ENCODE data around the gene CHCHD3. TPM values are rescaled to one million over a fixed set of nuclear protein-coding genes. Genes with fewer than 3 reads are reported as not detected.

CHCHD3 gene
- total RNA-seq, 2 experiments from 2014 or later: 83.5 to 83.8 TPM

DNA sequence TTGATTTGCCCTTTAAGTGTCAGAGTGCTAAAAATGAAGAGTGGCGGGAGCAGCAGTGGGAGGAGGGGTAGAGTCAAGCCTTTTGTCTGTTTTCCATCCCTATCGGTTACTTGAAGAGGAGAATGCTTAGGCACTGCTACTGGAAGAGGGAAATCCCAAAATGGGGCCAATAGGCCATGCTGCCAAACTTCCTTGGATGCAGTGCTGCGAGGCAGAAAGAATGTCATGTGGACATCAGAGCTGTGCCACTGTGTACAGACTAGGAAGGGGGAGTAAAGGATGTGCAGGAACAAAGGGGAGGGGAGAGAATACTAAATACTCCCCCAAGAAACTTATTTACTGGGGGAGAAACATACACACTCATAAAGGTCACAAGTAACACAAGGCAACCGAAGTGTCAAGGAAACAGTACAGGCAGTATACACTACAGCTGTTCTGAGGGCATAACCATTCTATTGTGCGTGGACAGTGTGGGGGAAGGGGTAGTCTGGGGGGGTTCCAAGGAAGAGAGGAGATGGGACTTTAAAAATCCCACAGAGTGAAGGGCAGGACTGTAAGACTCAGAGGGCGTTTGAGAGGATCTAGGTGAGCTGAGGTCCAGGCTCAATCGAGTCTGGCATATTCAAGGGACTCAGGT is 276.9 kb downstream of the CHCHD3 start:
- H3K4me2 ChIP-seq (ENCODE audit: low read length): no peak overlapping the region
- ChIA-PET CTCF (ENCODE audit: unreplicated experiment) (no interaction called here), POLR2A (interaction anchor here (1.1 kb wide), 2 partner anchors 27 to 28 kb away, joined by 3 to 4 read pairs; no protein-coding TSS in a partner anchor)
- H4K20me1 ChIP-seq (ENCODE audit: insufficient read depth, low read length): no peaks in the 10 kb centered on the region
- H3K9me3 ChIP-seq (ENCODE audit: low read length): no peaks in the 10 kb centered on the region
- BruUV-seq (replicated peaks): no TSS peak
- H3K27ac ChIP-seq (ENCODE audit: low read depth, low read length, poor library complexity, severe bottlenecking): no peak overlapping the region
- H3K36me3 ChIP-seq (ENCODE audit: insufficient read depth, low read length): no peaks in the 10 kb centered on the region
- H3K4me1 ChIP-seq (ENCODE audit: insufficient read depth, low read length, poor library complexity, severe bottlenecking): no peaks in the 10 kb centered on the region
- no peaks in the 10 kb centered on the region for H3K79me2 ChIP-seq (ENCODE audit: insufficient read depth, low read depth, low read length)
- DNase-seq (ENCODE audit: low spot score): no peak
- no peak overlapping the region for H2AFZ ChIP-seq (ENCODE audit: low read length)
- TF ChIP-seq EZH2phosphoT487 (IDR thresholded peaks at IDR 0.05; ENCODE audit: borderline replicate concordance, low read depth, low read length) (no peak), CTCF (conservative IDR thresholded peaks at IDR 0.05; ENCODE audit: low read length) (no peak)
- H3K9me2 ChIP-seq (ENCODE audit: insufficient read depth, low read length): no peaks in the 10 kb centered on the region
- intact Hi-C loops (cut with micrococcal nuclease; ENCODE audit: unreplicated experiment): no loop called here
- H3K4me3 ChIP-seq (ENCODE audit: low read depth, low read length, poor library complexity, severe bottlenecking): no peak overlapping the region

GRCh38 chr7:132800522-132800921 is 281.4 kb downstream of the CHCHD3 start:
- H3K9me3 ChIP-seq (ENCODE audit: low read length): no peaks in the 10 kb centered on the region
- no peak overlapping the region for H2AFZ ChIP-seq (ENCODE audit: low read length)
- peaks cover 8% of the 10 kb centered on the region; the same call in 1 of the 2 replicates for H3K36me3 ChIP-seq (ENCODE audit: insufficient read depth, low read length)
- no peaks in the 10 kb centered on the region for H4K20me1 ChIP-seq (ENCODE audit: insufficient read depth, low read length)
- H3K4me1 ChIP-seq (ENCODE audit: insufficient read depth, low read length, poor library complexity, severe bottlenecking): no peaks in the 10 kb centered on the region
- no peak overlapping the region for H3K27ac ChIP-seq (ENCODE audit: low read depth, low read length, poor library complexity, severe bottlenecking)
- no peak for DNase-seq (ENCODE audit: low spot score)
- no peak overlapping the region for H3K4me2 ChIP-seq (ENCODE audit: low read length)
- H3K4me3 ChIP-seq (ENCODE audit: low read depth, low read length, poor library complexity, severe bottlenecking): no peak overlapping the region
- no peaks in the 10 kb centered on the region for H3K79me2 ChIP-seq (ENCODE audit: insufficient read depth, low read depth, low read length)
- ChIA-PET CTCF (ENCODE audit: unreplicated experiment) (no interaction called here), POLR2A (interaction anchor here (0.6 to 1.3 kb wide), 2 partner anchors 29 to 106 kb away, joined by 3 to 5 read pairs; no protein-coding TSS in a partner anchor)
- intact Hi-C loops (cut with micrococcal nuclease; ENCODE audit: unreplicated experiment): no loop called here
- no peaks in the 10 kb centered on the region for H3K9me2 ChIP-seq (ENCODE audit: insufficient read depth, low read length)
- no TSS peak for BruUV-seq (replicated peaks)
- no peak for TF ChIP-seq CTCF (conservative IDR thresholded peaks at IDR 0.05; ENCODE audit: low read length)
- TF ChIP-seq EZH2phosphoT487 (IDR thresholded peaks at IDR 0.05; ENCODE audit: borderline replicate concordance, low read depth, low read length): no peak

GRCh38 chr7:132799081-132799413 is 282.8 kb downstream of the CHCHD3 start:
- no peak for DNase-seq (ENCODE audit: low spot score)
- Histone ChIP-seq H2AFZ (ENCODE audit: low read length) (no peak overlapping the region), H3K9me3 (ENCODE audit: low read length) (no peaks in the 10 kb centered on the region), H3K4me3 (ENCODE audit: low read depth, low read length, poor library complexity, severe bottlenecking) (no peak overlapping the region), H4K20me1 (ENCODE audit: insufficient read depth, low read length) (no peaks in the 10 kb centered on the region), H3K4me2 (ENCODE audit: low read length) (no peak overlapping the region), H3K79me2 (ENCODE audit: insufficient read depth, low read depth, low read length) (no peaks in the 10 kb centered on the region), H3K36me3 (ENCODE audit: insufficient read depth, low read length) (peaks cover 8% of the 10 kb centered on the region; the same call in 1 of the 2 replicates), H3K4me1 (ENCODE audit: insufficient read depth, low read length, poor library complexity, severe bottlenecking) (no peaks in the 10 kb centered on the region), H3K27ac (ENCODE audit: low read depth, low read length, poor library complexity, severe bottlenecking) (no peak overlapping the region), H3K9me2 (ENCODE audit: insufficient read depth, low read length) (no peaks in the 10 kb centered on the region)
- ChIA-PET POLR2A (interaction anchor here (0.7 kb wide), 1 partner anchor 66 kb away, joined by 3 read pairs; no protein-coding TSS in a partner anchor), CTCF (ENCODE audit: unreplicated experiment) (interaction anchor here (1.0 kb wide), 1 partner anchor 139 kb away, joined by 3 read pairs; no protein-coding TSS in a partner anchor)
- TF ChIP-seq EZH2phosphoT487 (IDR thresholded peaks at IDR 0.05; ENCODE audit: borderline replicate concordance, low read depth, low read length) (no peak), CTCF (conservative IDR thresholded peaks at IDR 0.05; ENCODE audit: low read length) (no peak)
- BruUV-seq (replicated peaks): no TSS peak
- intact Hi-C loops (cut with micrococcal nuclease; ENCODE audit: unreplicated experiment): no loop called here
